Cerebellar nuclear complex (tissue), 1 donor: ENCODE results near the gene LRCH1.

ENCODE experiments used
- DNase-seq, 2 experiments: peaks; one replicate each; lab custom pipeline; 2025; lab: John Stamatoyannopoulos, UW

LRCH1 gene

DNA sequence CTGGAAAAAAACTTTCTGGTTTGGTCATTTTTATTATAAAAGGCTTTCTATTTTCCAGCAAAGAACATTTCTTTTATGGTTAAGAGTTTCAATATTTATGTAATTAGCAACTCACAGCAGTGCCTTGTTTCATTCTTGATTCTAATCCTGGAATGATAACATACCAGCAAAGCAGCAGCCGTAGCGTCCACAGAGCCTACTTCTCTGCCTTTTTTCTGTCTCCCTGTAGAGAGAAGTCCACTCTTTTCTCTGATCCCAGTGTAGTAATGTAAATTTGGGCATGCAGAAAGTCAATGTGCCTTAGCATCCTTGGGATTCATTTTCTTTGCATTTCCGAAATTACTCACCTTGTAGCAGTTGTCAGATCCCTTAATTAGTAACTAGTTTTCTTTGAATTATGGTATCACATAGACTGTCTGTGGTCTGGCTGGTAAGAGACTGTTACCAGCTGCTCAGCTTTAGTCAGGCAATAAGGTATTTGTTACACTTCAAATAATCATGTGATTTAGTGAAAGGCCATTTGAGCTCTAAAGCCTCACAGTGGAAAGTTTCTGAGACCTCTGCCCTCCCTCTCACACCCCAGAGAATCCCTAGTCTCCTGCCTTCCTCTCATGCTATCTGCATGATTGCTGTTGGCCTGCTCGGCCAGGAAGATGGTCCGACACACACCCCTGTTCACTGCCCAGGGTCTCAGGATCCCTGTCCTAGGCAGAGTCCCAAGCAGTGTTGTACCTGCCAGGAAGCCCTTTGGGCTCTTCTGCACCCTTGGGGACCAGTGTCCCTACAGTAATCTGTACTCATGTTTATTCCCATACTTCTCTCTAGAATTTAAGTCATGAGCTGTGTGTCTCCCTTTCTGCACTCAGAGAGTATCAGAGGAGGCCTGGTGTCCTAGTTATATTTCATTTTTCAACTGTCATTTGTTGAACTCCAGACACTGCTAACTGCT lies 86.3 kb downstream of the LRCH1 start:
- no peak for DNase-seq

DNA sequence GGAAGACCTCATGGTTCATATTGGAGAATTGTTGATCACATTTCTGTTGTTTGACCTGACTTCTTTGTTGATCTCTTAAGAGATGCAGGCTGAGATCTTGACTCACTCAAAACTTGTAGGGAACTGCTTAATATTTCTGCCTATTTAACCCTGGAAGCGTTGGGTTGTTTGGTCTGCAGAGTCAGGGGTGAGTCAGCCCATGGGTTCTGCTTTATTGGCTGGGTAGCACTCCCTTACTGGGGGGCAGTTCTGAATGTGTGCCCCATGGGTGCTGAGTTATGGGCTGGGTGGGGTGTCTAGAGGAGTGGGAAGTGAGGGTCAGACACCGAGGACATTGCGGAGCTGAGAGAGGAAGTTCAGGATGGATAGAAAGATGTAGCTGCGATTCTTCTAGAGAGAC lies 87.9 kb downstream of the LRCH1 start:
- DNase-seq, result no peak

DNA sequence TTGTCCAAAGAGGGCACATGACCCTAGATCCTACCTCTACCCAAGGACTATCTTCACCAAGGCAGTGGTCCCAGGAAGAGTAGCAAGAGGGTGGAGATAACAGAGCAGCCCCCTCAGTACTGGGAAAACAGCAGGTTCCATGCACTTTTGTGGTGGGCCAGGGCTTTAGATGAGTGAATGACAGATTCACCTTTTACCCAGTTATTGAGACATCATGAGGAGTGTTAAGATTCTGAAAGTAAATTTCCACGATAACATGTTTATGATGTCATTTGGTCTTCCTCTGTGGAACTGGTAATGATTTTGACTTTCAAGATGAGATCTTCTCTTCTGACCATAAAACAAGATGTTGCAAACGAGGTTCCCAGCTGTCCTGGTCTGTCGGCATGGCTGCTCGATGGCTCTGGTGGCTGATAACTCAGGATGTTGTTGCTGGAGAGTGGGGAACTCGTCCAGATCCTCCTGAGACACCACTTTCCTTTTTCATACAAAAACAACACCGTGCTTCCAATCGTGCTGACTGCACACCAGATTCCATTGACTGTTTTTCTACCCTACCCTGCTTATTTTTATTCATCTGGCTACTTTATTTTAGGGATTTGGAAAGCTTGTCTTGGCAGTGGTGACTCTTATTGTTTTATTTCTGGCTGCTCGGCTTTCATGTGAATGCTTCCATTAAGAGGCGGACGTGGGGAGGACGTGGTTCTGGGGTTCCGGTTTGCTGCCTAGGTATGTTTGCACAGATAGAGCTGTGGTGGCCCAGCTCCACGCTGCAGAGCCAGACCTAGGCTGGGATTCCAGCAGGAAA lies 88.5 kb downstream of the LRCH1 start:
- DNase-seq, result no peak

DNA sequence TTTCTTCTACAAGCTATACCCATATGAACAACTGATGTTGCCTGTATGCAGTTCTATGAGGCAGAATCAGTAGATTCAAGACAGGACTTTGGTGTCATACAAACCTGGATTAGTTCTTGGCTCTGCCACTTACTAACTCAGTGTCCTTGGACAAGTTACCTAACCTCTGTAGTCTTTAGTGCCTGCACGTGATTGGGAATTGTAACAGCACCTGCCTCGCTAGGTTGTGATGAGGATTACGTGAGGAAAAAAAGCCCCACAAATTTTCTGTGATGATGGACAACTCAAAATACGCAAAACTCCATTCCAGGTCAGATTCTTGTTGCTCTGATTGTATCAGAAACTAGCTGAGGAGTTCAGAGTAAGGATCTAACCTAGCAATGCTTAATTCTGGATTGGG lies 89.3 kb downstream of the LRCH1 start:
- no peak for DNase-seq

DNA sequence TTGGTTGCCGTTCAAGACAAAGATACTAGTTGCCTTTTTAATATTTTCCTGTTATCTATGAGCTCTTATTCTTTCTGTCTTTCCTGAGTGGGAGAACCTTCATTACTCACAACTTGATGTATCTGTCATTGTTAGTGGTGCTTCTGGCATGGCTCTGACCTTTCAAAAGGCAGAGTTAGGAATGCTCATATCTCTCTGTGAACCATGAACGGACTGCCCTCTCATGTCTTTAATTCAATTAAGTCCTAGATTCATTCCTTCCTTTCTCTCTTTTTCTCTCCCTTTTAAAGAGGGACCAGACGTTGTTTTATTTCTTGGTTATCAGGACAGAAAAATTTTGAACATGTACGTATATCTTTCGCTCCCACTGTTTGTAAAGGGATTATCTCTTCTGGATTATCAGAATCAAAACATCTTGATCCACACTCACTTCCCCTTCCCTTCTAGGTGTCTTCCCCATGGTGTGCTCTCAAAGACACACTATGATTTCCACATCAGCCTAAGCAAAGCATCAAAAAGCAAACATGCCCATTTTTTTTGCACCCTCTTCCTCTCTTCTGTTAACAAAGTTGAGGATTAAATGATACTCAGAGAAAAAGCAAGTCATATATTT lies 90.3 kb downstream of the LRCH1 start:
- DNase-seq, result no peak

DNA sequence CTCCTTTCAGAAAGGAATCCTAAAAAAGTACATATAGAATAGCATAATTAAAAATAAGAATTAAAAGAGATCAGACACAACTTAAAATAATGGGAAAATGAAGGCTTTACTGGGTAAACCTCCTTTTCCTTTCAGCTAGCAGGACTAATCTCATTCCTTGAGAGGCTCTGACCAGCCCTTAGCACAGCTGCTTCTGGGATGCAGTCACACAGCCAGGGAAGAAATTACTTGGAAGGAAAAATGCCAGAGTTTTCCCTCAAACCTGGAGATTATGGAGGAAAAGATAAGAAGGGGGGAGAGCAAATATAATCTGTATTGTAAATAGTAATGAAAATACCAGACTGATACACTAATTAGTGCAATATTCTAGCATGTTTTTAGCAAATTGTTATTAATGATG lies 91.8 kb downstream of the LRCH1 start:
- no peak for DNase-seq

DNA sequence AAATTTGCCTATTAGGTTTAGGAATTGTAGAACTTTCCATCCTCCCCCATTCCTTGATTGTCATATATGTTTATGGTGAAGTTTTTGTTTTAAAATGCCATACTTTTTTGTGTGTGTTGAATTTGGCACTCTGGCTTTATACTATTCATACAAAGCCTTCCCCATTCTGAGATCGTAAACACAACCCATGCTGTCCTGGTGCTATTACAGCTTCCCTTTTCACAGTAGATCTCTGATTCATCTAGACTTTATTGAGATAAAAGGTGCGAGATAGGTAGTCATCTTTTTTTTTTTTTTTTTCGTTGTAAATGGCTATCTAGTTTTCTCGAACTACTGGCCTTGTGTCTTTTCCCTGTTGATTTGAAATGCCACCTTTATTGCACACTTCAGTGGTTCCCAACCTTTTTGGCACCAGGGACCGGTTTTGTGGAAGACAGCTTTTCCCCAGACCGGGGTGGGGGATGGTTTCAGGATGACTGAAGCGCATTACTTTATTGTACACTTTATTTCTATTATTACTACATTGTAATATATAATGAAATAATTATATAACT lies 94.6 kb downstream of the LRCH1 start:
- DNase-seq, result no peak

DNA sequence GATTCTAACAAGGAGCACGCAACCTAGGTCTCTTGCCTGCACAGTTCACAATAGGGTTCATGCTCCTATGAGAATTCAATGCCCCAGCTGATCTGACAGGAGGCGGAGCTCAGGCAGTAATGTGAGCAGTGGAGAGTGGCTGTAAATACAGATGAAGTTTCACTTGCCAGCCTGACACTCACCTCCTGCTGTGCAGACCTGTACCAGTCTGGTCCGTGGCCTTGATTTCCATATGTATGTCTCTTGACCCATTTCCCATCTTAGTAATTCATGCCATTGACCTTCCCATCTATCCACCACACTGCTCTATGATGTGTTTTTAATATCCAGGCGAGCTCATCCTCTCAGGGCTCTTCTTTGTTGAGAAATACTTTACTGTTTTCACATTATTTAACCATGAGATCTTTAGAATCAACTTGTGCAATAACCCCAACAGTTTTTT lies 95.2 kb downstream of the LRCH1 start:
- DNase-seq, result peak in 1 of 2 experiments; percentile 36

DNA sequence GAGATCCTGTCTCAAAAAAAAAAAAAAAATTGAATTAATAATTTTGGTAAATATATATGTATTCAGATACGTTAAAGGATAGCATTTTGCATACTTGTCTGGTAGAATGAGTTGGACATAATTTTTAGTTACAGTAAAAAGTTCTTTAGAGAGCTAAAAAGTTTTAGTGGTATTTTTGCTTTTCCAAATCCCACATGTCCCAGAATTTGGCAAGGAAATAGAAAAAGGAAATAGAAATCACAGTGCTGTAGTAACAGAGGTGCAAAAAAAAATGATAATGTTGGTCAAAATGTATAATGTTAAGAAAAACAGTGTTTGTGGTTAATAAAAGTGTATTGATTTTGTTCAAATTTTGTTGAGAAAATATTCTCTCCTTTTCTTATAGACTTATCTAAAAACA lies 96.8 kb downstream of the LRCH1 start:
- DNase-seq, result no peak

DNA sequence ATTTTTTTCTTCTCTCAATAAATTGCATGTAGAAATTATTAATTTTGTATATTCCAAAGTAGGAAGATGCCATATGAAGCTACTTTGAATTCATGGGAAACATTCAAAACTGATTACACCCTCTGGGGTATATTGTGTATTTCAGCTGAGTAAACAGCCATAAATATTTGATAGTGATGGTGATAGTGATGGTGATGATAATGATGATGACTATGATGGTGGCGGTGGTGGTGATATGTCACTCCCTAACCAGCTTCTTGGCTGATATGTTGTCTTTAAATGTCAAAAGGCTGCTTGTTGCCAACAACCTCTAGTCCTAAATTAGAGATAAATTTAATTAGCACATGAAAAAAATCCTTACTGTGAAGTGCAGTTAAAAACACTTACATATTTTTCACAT lies 102.0 kb downstream of the LRCH1 start:
- no peak for DNase-seq

DNA sequence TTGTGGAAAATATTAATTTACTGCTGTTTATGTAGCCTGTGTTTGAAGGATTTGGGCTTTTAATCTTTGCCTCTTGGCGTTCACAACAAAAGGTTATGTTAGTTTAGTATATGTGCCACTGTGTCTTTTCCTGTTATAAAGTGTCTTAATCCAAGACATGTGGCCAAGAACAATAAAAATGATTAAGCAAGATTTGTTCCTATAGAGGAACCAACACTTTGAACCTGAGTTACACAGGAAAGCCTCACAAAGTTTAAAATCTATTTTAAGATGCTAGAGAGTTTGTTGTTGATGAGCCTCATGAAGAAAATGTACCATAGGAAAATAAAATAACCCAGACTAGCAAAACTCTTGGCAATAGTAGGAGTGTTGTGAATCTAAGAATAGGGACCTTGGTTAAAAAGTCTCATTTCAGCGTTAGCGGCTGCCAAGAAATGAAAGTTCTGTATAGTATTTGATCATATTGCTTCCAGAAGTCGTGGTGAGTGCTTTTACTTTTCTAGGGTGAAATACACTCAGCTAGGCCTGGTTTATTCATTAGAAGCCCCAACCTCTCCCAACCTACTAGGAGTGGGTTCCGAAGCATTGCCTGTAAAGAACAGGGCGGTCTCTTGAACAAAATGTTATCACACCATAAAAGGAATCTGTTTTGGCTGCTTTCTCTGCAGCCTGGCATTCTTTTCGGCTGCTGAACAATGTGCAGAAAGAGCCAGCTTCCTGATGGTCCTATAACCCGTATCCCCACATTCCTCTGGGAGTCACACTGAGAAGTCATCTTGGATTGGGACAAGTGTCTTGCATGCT lies 102.6 kb downstream of the LRCH1 start:
- peak in 1 of 2 experiments; percentile 82 for DNase-seq

DNA sequence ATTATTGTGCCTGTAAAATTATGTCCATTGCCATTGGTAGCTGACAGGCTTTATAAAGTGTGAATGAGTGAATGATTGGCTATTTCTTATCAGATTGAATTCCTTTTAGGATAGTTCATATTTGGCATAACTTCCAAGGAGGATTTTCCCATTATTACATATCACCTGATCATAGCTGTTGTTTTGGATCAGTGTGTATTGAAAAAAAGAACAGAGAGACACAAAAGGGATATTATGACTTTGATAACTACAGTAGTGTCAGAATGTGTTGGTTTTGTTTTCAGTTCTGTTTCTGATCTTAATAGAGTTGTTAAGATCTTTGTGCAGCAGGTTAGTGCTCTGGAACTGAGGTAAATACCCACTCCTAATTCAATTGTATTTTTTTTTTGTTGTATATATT lies 103.8 kb downstream of the LRCH1 start:
- no peak for DNase-seq

DNA sequence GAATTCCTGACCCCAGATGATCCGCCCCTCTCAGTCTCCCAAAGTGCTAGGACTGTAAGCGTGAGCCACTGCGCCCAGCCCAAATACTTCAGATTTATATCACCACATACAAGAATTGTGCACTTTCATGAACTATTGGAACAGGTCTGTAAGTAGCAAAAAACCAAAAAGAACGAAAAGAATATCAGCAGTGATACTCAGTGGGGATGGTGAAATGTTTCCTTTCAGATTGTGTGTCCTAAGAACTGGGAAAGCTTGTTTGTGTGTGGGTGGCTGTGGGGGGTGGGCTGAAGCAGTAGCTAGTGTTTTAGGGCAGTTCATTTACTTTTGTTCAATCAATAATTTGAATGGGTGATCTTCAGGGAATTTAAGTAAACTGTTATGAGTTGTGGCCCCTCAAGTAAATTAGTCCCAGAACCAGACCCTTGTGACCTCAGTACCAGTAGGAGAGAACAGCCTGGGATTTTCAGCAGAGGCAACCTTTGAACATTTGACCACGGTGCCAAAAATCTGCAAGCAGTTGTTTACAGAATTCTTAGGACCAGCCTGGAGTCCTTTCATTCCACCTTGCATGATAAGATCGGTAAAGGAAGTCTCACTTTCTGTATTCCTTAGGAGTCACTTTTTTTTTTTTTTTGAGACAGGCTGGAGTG lies 106.6 kb downstream of the LRCH1 start:
- DNase-seq, result no peak

DNA sequence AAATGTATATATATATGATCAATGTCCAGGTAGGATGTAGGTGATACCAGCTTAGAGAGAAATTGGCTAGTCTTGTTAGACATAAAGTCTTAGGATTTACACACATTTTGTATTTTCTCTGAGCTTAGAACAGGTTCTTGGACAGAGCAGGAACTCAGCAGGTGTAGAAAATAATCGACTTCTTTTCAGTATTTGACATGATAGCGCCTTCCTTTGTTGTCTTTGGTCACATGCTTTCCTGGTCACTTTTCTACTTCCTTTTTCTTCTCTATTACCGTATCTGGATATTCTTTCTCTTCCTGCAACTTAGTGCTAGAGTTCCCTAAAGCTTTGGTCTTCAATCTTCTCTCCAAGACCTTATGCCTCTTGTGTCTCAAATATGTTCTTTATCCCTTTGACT lies 107.4 kb downstream of the LRCH1 start:
- no peak for DNase-seq

DNA sequence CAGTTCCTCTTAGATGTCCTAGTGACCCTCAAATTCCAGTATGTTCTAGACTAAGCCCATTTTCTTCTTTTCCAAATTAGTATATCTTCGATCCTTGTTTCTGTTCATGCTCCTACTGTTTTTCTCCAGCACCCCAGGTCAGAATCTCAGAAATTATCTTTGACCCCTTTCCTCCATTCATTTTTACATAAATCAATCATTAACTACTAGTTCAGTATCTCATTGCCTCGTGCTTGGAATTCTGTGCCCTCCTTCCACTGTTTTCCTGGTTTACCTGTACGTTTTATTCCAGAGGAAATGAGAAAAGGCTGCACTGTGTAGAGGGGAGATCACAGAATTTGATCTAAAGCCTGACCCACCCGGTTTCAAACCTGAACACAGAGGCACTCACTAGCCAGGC lies 107.9 kb downstream of the LRCH1 start:
- DNase-seq, result no peak

DNA sequence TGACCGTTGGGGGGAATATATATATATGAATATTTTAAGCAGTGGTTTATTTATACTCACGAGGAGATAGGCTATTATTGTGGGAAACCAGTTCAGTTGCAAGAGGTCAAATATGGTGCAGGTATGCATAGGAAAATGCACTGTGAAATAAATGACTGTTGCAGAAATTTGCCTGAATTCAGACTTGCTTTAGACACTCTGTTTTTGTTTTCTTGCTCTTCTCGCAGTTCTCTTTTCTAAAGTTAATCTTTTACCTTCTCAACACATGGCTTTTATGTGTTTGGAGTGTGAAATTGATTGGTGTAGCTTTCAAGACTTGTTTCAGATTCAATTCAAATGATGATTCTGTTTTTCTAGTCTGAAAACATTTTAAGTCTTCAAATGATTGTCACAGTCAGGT lies 109.7 kb downstream of the LRCH1 start:
- DNase-seq, result no peak

DNA sequence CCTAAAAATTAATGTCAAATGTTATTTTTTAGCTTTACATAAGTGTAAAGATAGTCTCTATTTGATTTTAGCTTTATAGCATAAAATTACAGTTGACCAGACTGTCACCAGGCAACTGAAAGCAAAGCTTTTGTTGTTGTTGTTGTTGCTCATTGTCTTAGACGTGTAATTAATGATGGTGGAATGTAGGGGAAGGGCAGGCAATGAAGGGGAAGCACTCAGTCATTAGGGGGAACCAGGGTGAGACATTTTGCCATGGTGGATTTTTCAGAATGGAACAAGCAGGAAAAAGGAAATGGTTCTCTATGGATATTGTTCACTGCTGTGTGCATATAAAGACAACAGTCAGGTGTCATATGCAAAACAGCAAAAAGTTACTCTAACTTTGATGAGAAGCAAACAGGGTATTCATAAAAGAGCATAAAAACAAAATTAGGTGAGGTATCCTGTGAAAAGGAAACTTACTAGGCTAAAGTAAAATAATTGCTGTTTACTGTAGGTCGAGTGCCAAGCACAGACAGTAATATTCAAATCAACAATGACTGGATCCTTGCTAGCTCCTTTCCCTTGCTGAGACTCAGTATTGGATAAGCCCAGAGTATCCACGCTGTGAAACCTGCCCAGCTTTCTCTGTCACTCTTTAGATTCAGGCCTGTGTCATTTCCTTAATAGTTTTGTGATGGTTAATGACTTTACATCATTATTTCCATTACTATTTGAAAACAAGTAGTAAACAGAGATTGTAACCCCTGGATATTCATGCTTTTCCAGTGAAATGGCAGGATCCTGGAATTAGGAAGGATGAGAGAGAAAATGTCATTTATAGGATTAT lies 110.5 kb downstream of the LRCH1 start:
- no peak for DNase-seq

DNA sequence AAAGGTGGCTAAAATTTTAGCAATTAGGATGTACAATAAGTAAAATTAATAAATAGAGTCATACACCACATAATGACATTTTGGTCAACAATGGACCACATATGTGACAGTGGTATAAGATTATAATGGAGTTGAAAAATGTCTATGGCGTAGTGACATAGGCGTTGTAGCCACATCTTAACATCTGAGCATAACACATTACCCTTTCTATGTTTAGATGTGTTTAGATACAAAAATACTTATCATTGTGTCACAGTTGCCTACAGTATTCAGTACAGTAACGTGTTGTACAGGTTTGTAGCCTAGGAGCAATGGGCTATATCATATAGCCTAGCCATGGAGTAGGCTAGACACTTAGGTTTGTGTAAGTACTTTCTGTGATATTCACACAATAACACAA lies 111.2 kb downstream of the LRCH1 start:
- DNase-seq, result no peak

DNA sequence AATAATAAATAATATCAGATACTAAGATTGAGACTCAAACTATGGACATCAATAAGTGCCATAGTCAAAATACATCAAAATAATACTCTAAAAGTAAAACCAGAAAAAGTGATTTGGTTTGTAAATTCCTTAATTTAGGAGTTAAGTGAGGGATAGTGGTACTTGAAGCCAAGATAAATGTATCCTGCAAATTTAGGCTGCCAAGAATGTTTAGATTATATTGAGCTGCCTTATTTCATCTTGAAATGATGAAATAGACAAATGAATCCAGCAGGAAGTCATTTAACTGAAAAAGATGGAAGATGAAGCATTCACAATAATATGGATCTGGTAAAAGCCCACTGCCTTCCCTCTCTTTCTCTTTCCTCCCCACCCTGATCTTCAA lies 112.3 kb downstream of the LRCH1 start:
- DNase-seq, result no peak
